H1 (cell line): ENCODE measurements around the gene DCTN5. TPM values are rescaled to one million over a fixed set of nuclear protein-coding genes. Genes with fewer than 3 reads are reported as not detected.

Experiments used
- CTCF ChIA-PET: fragments of 300-600 bp; sonication (Branson Sonifier 250); formaldehyde crosslinking; loops from one replicate; lab custom pipeline; 2021; ENCODE audit not compliant: partially characterized antibody; lab: Charles Lee
- POLR2A ChIA-PET: fragments of 300-600 bp; sonication (Branson Sonifier 250); formaldehyde crosslinking; loops from one replicate; lab custom pipeline; 2021; ENCODE audit warnings: inconsistent platforms; ENCODE audit not compliant: partially characterized antibody; lab: Charles Lee
- DNase-seq, 2 experiments: peaks; one replicate each; pipeline versions ENCODE4 v3.0.0 to v3.0.0-alpha.2; 2010 to 2022; ENCODE audit warnings: low spot score in 2 of 2, low read depth in 1 of 2, mixed read lengths in 1 of 2
- FAIRE-seq: peaks from 2 replicates; lab custom pipeline; 2011; peaks lifted over from hg19 to GRCh38; lab: Jason Lieb, UNC
- H2AFZ ChIP-seq: 2 replicates; pipeline ENCODE4 v1.8.1; 2012; ENCODE audit warnings: low read length, inconsistent platforms
- H2AK5ac ChIP-seq: 2 replicates; pipeline ENCODE4 v1.6.1; 2013; ENCODE audit warnings: low read depth, low read length
- H2BK120ac ChIP-seq: replicated peaks from 2 replicates; pipeline ENCODE3; 2013; ENCODE audit warnings: low read depth, low read length, inconsistent platforms
- H2BK12ac ChIP-seq: 2 replicates; pipeline ENCODE4 v1.6.1; 2013; ENCODE audit warnings: low read depth, low read length
- H2BK15ac ChIP-seq: 2 replicates; pipeline ENCODE4 v1.6.1; 2013; ENCODE audit warnings: low read length
- H2BK20ac ChIP-seq: 2 replicates; pipeline ENCODE4 v1.6.1; 2013; ENCODE audit warnings: low read length
- H2BK5ac ChIP-seq: 2 replicates; pipeline ENCODE4 v1.6.1; 2013; ENCODE audit warnings: low read depth, low read length
- H3K14ac ChIP-seq: 2 replicates; pipeline ENCODE4 v1.6.1; 2013; ENCODE audit warnings: inconsistent platforms; ENCODE audit not compliant: insufficient read length
- H3K18ac ChIP-seq: 2 replicates; pipeline ENCODE4 v1.6.1; 2013; ENCODE audit warnings: low read length; ENCODE audit errors: extremely low read depth
- H3K23ac ChIP-seq: 2 replicates; pipeline ENCODE4 v1.6.1; 2013; ENCODE audit warnings: inconsistent platforms; ENCODE audit not compliant: insufficient read length
- H3K23me2 ChIP-seq: 2 replicates; pipeline ENCODE4 v1.6.1; 2013; ENCODE audit warnings: low read depth, low read length
- H3K27ac ChIP-seq: 2 replicates; pipeline ENCODE4 v1.6.1; 2011; ENCODE audit warnings: low read depth, low read length, inconsistent platforms
- H3K27me3 ChIP-seq, 4 experiments: replicated peaks in 1 of 4; 1 replicate in 1 of 4; 2 replicates in 3 of 4; pipeline versions ENCODE4 v1.6.1 to v1.8.1; 2011 to 2013; ENCODE audit warnings: low read length in 3 of 4, mild to moderate bottlenecking in 3 of 4, inconsistent platforms in 2 of 4, mixed read lengths in 2 of 4, moderate library complexity in 1 of 4; ENCODE audit not compliant: control insufficient read depth in 3 of 4, insufficient read depth in 3 of 4; ENCODE audit errors: extremely low read depth in 1 of 4
- H3K36me3 ChIP-seq, 4 experiments: 2 replicates each; pipeline versions ENCODE4 v1.6.1 to v1.8.1; 2011 to 2013; ENCODE audit warnings: mild to moderate bottlenecking in 4 of 4, low read length in 3 of 4, moderate library complexity in 2 of 4, control low read depth in 1 of 4, inconsistent platforms in 1 of 4; ENCODE audit not compliant: insufficient read depth in 4 of 4, control insufficient read depth in 2 of 4
- H3K4ac ChIP-seq: replicated peaks from 2 replicates; pipeline ENCODE3; 2013; ENCODE audit warnings: low read length, low read depth, mixed read lengths, inconsistent platforms; ENCODE audit not compliant: insufficient read length
- H3K4me1 ChIP-seq, 4 experiments: replicated peaks in 1 of 4; 1 replicate in 1 of 4; 2 replicates in 3 of 4; pipeline versions ENCODE4 v1.6.1 to v1.8.1; 2011 to 2013; ENCODE audit warnings: low read length in 3 of 4, inconsistent platforms in 2 of 4, mixed read lengths in 1 of 4; ENCODE audit not compliant: insufficient read depth in 4 of 4, control insufficient read depth in 3 of 4
- H3K4me2 ChIP-seq, 2 experiments: 2 replicates each; pipeline versions ENCODE4 v1.6.1 to v1.8.1; 2011 to 2013; ENCODE audit warnings: low read depth in 2 of 2, low read length in 2 of 2, control low read depth in 1 of 2, inconsistent platforms in 1 of 2, mild to moderate bottlenecking in 1 of 2; ENCODE audit not compliant: insufficient read depth in 1 of 2
- H3K4me3 ChIP-seq, 4 experiments: fragments of 200-600, 300-600 bp in 1 of 4; sonication (generic), shearing (Covaris generic), sonication (Bioruptor Twin) in 1 of 4; 2 replicates each; pipeline versions ENCODE4 v1.5.1 to v1.8.1; 2011 to 2016; ENCODE audit warnings: low read length in 4 of 4, low read depth in 3 of 4, control low read depth in 2 of 4, inconsistent platforms in 2 of 4, mild to moderate bottlenecking in 2 of 4, mixed read lengths in 1 of 4, moderate library complexity in 1 of 4; ENCODE audit not compliant: insufficient read depth in 2 of 4; ENCODE audit errors: extremely low read depth in 1 of 4
- H3K56ac ChIP-seq: replicated peaks from 2 replicates; pipeline ENCODE3; 2013; ENCODE audit warnings: low read depth, mild to moderate bottlenecking, mixed read lengths, low read length, inconsistent platforms; ENCODE audit not compliant: insufficient read length
- H3K79me1 ChIP-seq: 2 replicates; pipeline ENCODE4 v1.6.1; 2013; ENCODE audit warnings: low read depth, low read length, control low read depth
- H3K79me2 ChIP-seq, 2 experiments: 2 replicates each; pipeline versions ENCODE4 v1.6.1 to v1.8.1; 2012 to 2013; ENCODE audit warnings: low read length in 2 of 2, mild to moderate bottlenecking in 2 of 2, inconsistent platforms in 1 of 2; ENCODE audit not compliant: insufficient read depth in 2 of 2, control insufficient read depth in 1 of 2
- H3K9ac ChIP-seq, 4 experiments: replicated peaks in 1 of 4; 1 replicate in 1 of 4; 2 replicates in 3 of 4; pipeline versions ENCODE4 v1.6.1 to v1.8.1; 2011 to 2013; ENCODE audit warnings: low read depth in 3 of 4, low read length in 3 of 4, control low read depth in 2 of 4, mild to moderate bottlenecking in 2 of 4, moderate library complexity in 2 of 4, inconsistent platforms in 1 of 4; ENCODE audit errors: extremely low read depth in 1 of 4
- H3K9me3 ChIP-seq, 2 experiments: 2 replicates each; pipeline versions ENCODE4 v1.6.1 to v1.8.1; 2012 to 2013; ENCODE audit warnings: mild to moderate bottlenecking in 2 of 2, moderate library complexity in 2 of 2, control low read depth in 1 of 2, inconsistent platforms in 1 of 2, low read depth in 1 of 2, low read length in 1 of 2, mixed read lengths in 1 of 2; ENCODE audit not compliant: insufficient read depth in 2 of 2
- H4K20me1 ChIP-seq, 2 experiments: replicated peaks in 1 of 2; 2 replicates each; pipeline versions ENCODE3 to v1.8.1; 2011 to 2013; ENCODE audit warnings: inconsistent platforms in 2 of 2, low read length in 2 of 2, mild to moderate bottlenecking in 1 of 2; ENCODE audit not compliant: insufficient read depth in 2 of 2, control insufficient read depth in 1 of 2
- H4K5ac ChIP-seq: 2 replicates; pipeline ENCODE4 v1.6.1; 2013; ENCODE audit warnings: low read length, low read depth, mixed read lengths, inconsistent platforms; ENCODE audit not compliant: insufficient read length
- H4K8ac ChIP-seq: 2 replicates; pipeline ENCODE4 v1.8.0; 2013; ENCODE audit warnings: mild to moderate bottlenecking, moderate library complexity, low read length, inconsistent platforms; ENCODE audit not compliant: insufficient read depth; ENCODE audit errors: extremely low read depth
- H4K91ac ChIP-seq: replicated peaks from 2 replicates; pipeline ENCODE3; 2013; ENCODE audit warnings: low read length, mixed read lengths, inconsistent platforms; ENCODE audit not compliant: insufficient read length
- EP300 ChIP-seq, 2 experiments: IDR thresholded peaks; 1 replicate in 1 of 2; 2 replicates in 1 of 2; pipeline ENCODE4 v1.6.1; 2011 to 2012; ENCODE audit warnings: low read depth in 2 of 2, low read length in 2 of 2, mild to moderate bottlenecking in 2 of 2, borderline replicate concordance in 1 of 2, inconsistent platforms in 1 of 2, moderate library complexity in 1 of 2
- NANOG ChIP-seq: IDR thresholded peaks from 2 replicates; pipeline ENCODE4 v1.6.1; 2011; ENCODE audit warnings: low read length, low read depth, mild to moderate bottlenecking, inconsistent platforms; ENCODE audit not compliant: insufficient read depth, poor library complexity, severe bottlenecking
- WGBS, 2 experiments: shearing (Covaris generic) in 1 of 2; methylation state at CpG; one replicate each; pipeline versions ENCODE4 v1.1.6 to v1.1.7; 2013 to 2015; ENCODE audit warnings: low lambda C conversion rate in 2 of 2, mixed read lengths in 2 of 2, inconsistent platforms in 1 of 2, low coverage in 1 of 2, missing lambda C conversion rate in 1 of 2; ENCODE audit not compliant: insufficient replicate concordance in 2 of 2, insufficient coverage in 1 of 2, insufficient read length in 1 of 2; ENCODE audit errors: extremely low coverage in 1 of 2, missing lambda C conversion rate in 1 of 2; 5-methylcytosine and 5-hydroxymethylcytosine counted together
- polyA plus RNA-seq, 7 experiments: library from polyadenylated mRNA; depleted of rRNA in 3 of 7; stranded (reverse) in 5 of 7; unstranded in 2 of 7; fragments of >200 nt in 5 of 7; fragments of 200-250 nt in 2 of 7; gene quantifications; 1 replicate in 5 of 7; 2 replicates in 1 of 7; 4 replicates in 1 of 7; pipeline versions ENCODE4 v1.2.1 to v1.2.3, GENCODE V29; 2011 to 2013; ENCODE audit warnings: missing spikeins in 2 of 7, mixed read lengths in 2 of 7
- total RNA-seq: library from RNA; stranded (reverse); fragmentation: NEBNext Ultra II Directional; extraction: Animal tissue kit (Norgen Biotek cat#: 25700); gene quantifications from 2 replicates; pipeline ENCODE4 v1.2.1, GENCODE V29; 2021

Gene DCTN5
- total and polyA plus RNA-seq, 2 of the 8 experiments (the other 6 are each of a cell fraction or from before 2014, with no cell fraction given) = 36.0 to 74.0 TPM

GRCh38 chr16:23678430-23679273, 37.4 kb downstream of the DCTN5 start, which contains the start of gene PLK1:
Gene PLK1 (plus strand): TSS chr16:23678889. CDS start chr16:23678933, 44 bp downstream.
- peak within 1 kb of the TSS; percentile 72 for H3K4ac ChIP-seq
- ChIA-PET POLR2A (interaction anchor here (0.5 to 13.1 kb wide), 17 partner anchors 11 to 368 kb away, joined by 3 to 230 read pairs (median 4); partner anchors contain the start of genes DCTN5, EARS2, ERN2 and NDUFAB1), CTCF (interaction anchor here (0.6 to 4.7 kb wide), 13 partner anchors 8 to 179 kb away, joined by 3 to 43 read pairs (median 5); partner anchors contain the start of genes DCTN5, ERN2 and PALB2)
- H4K20me1 ChIP-seq = peaks cover 3 to 14% of the 10 kb centered on the region in 2 experiments
- 0 out of 2 replicates have a peak within 1 kb of the TSS, but pooled peaks have one; percentile 43 for H2AFZ ChIP-seq
- peak within 1 kb of the TSS; percentile 95; the same call in 1 of the 2 replicates for H2AK5ac ChIP-seq
- H4K91ac ChIP-seq = peak within 1 kb of the TSS; percentile 98
- H4K5ac ChIP-seq = peak within 1 kb of the TSS; percentile 53
- H2BK20ac ChIP-seq = no peak within 1 kb of the TSS
- H3K56ac ChIP-seq = peak within 1 kb of the TSS; percentile 82
- peaks cover 17% of the 10 kb centered on the region for H3K79me1 ChIP-seq
- peak within 1 kb of the TSS; percentile 90 to 94 for H3K4me2 ChIP-seq
- H3K9ac ChIP-seq = peak within 1 kb of the TSS; percentile 56 to 93 (median 86)
- peaks cover 16 to 39% of the 10 kb centered on the region in 2 experiments for H3K79me2 ChIP-seq
- 2% methylated on average over 68 of the region's 75 CpGs; no CpG with 5 or more reads in 1 of the 2 experiments for WGBS, 2 experiments
- H3K23me2 ChIP-seq = peaks cover 11% of the 10 kb centered on the region; the same call in 1 of the 2 replicates
- H3K36me3 ChIP-seq = peaks cover 23 to 33% (median 27%) of the 10 kb centered on the region in 4 experiments
- peaks cover 2 to 8% (median 7%) of the 10 kb centered on the region in 4 experiments; a peak in 4 of 7 replicates for H3K4me1 ChIP-seq
- H4K8ac ChIP-seq = peak within 1 kb of the TSS; percentile 89
- H2BK15ac ChIP-seq = peak within 1 kb of the TSS; percentile 98
- peak within 1 kb of the TSS; percentile 77 for H3K27ac ChIP-seq
- H3K23ac ChIP-seq = no peak within 1 kb of the TSS
- FAIRE-seq (no peak), DNase-seq (peak; percentile 74 to 92)
- H2BK12ac ChIP-seq = peak within 1 kb of the TSS; percentile 60; the same call in 1 of the 2 replicates
- peak within 1 kb of the TSS; percentile 96 to 99 (median 98) for H3K4me3 ChIP-seq
- H2BK120ac ChIP-seq = peak within 1 kb of the TSS; percentile 60
- peak within 1 kb of the TSS; percentile 35 for H3K14ac ChIP-seq
- H2BK5ac ChIP-seq = peak within 1 kb of the TSS; percentile 95
- H3K18ac ChIP-seq = peak within 1 kb of the TSS; percentile 88
- no peaks in the 10 kb centered on the region for H3K27me3 ChIP-seq
- H3K9me3 ChIP-seq = no peaks in the 10 kb centered on the region
- TF ChIP-seq EP300 (IDR thresholded peaks at IDR 0.05; ENCODE audit: borderline replicate concordance in 1 of 2, low read depth in 2 of 2, low read length in 2 of 2) (no peak), NANOG (no peak)
